H9 (cell line): Measurements from ENCODE around the gene FEV. TPM values are rescaled to one million over a fixed set of nuclear protein-coding genes. Genes with fewer than 3 reads are reported as not detected.

Experiments
- DNase-seq: peaks from one replicate; pipeline ENCODE4 v3.0.0-alpha.2; 2017
- H2AFZ ChIP-seq: one replicate; pipeline ENCODE4 v1.6.1; 2013; ENCODE audit warnings: mild to moderate bottlenecking, low read length, control low read depth, moderate library complexity
- H2AK5ac ChIP-seq: 2 replicates; pipeline ENCODE4 v1.6.1; 2013; ENCODE audit warnings: low read length, control low read depth, mixed read lengths; ENCODE audit not compliant: insufficient read length
- H2BK120ac ChIP-seq: one replicate; pipeline ENCODE4 v1.6.1; 2013; ENCODE audit warnings: low read depth, mild to moderate bottlenecking, low read length, control low read depth, inconsistent platforms; ENCODE audit not compliant: poor library complexity, severe bottlenecking
- H2BK12ac ChIP-seq: 2 replicates; pipeline ENCODE4 v1.6.1; 2013; ENCODE audit warnings: low read length, control low read depth, mixed read lengths, low read depth; ENCODE audit not compliant: insufficient read length
- H2BK15ac ChIP-seq: 2 replicates; pipeline ENCODE4 v1.6.1; 2013; ENCODE audit warnings: low read depth, low read length, control low read depth
- H2BK20ac ChIP-seq: one replicate; pipeline ENCODE4 v1.6.1; 2013; ENCODE audit warnings: low read depth, mild to moderate bottlenecking, low read length, control low read depth, inconsistent platforms; ENCODE audit not compliant: poor library complexity, severe bottlenecking
- H2BK5ac ChIP-seq: 2 replicates; pipeline ENCODE4 v1.6.1; 2013; ENCODE audit warnings: low read length, control low read depth, mixed read lengths; ENCODE audit not compliant: insufficient read length
- H3K14ac ChIP-seq: 2 replicates; pipeline ENCODE4 v1.6.1; 2013; ENCODE audit warnings: low read length, control low read depth; ENCODE audit not compliant: insufficient read depth
- H3K18ac ChIP-seq: 2 replicates; pipeline ENCODE4 v1.6.1; 2013; ENCODE audit warnings: low read depth, mild to moderate bottlenecking, mixed read lengths, low read length, control low read depth; ENCODE audit not compliant: insufficient read length
- H3K23ac ChIP-seq: 2 replicates; pipeline ENCODE4 v1.6.1; 2013; ENCODE audit warnings: low read length, control low read depth, mixed read lengths, low read depth; ENCODE audit not compliant: insufficient read length
- H3K23me2 ChIP-seq: 2 replicates; pipeline ENCODE4 v1.6.1; 2013; ENCODE audit warnings: low read depth, mild to moderate bottlenecking, mixed read lengths, low read length, control low read depth; ENCODE audit not compliant: insufficient read length, poor library complexity, severe bottlenecking
- H3K27ac ChIP-seq: 2 replicates; pipeline ENCODE4 v1.5.1; 2013; ENCODE audit warnings: low read length, control low read depth, mixed read lengths, low read depth; ENCODE audit not compliant: insufficient read length
- H3K27me3 ChIP-seq: 2 replicates; pipeline ENCODE4 v1.6.1; 2013; ENCODE audit warnings: low read length, control low read depth, inconsistent platforms; ENCODE audit not compliant: insufficient read depth
- H3K4ac ChIP-seq: 2 replicates; pipeline ENCODE4 v1.6.1; 2013; ENCODE audit warnings: low read depth, mild to moderate bottlenecking, control low read depth, inconsistent platforms, low read length, moderate library complexity
- H3K4me1 ChIP-seq: 2 replicates; pipeline ENCODE4 v1.6.1; 2013; ENCODE audit warnings: low read length, control low read depth, inconsistent platforms; ENCODE audit not compliant: insufficient read depth
- H3K4me2 ChIP-seq: 2 replicates; pipeline ENCODE4 v1.6.1; 2013; ENCODE audit warnings: low read length, control low read depth, mixed read lengths; ENCODE audit not compliant: insufficient read length, insufficient read depth
- H3K56ac ChIP-seq: 2 replicates; pipeline ENCODE4 v1.6.1; 2013; ENCODE audit warnings: low read depth, mild to moderate bottlenecking, mixed read lengths, low read length, control low read depth; ENCODE audit not compliant: insufficient read length
- H3K79me1 ChIP-seq: 2 replicates; pipeline ENCODE4 v1.6.1; 2013; ENCODE audit warnings: low read depth, mild to moderate bottlenecking, moderate library complexity, low read length, control low read depth, inconsistent platforms; ENCODE audit not compliant: insufficient read depth, poor library complexity, severe bottlenecking
- H3K79me2 ChIP-seq: 2 replicates; pipeline ENCODE4 v1.6.1; 2013; ENCODE audit warnings: low read length, control low read depth, inconsistent platforms; ENCODE audit not compliant: insufficient read depth
- H3K9ac ChIP-seq: 2 replicates; pipeline ENCODE4 v1.6.1; 2013; ENCODE audit warnings: low read length, control low read depth, mixed read lengths; ENCODE audit not compliant: insufficient read length; ENCODE audit errors: extremely low read depth
- H3K9me3 ChIP-seq: one replicate; pipeline ENCODE4 v1.6.1; 2013; ENCODE audit warnings: low read depth, low read length, inconsistent platforms; ENCODE audit not compliant: control insufficient read depth
- H3T11ph ChIP-seq: one replicate; pipeline ENCODE4 v1.6.1; 2013; ENCODE audit warnings: mild to moderate bottlenecking, low read length, control low read depth, inconsistent platforms
- H4K20me1 ChIP-seq: one replicate; pipeline ENCODE4 v1.6.1; 2013; ENCODE audit not compliant: control insufficient read depth, insufficient read length, insufficient read depth
- H4K5ac ChIP-seq: 2 replicates; pipeline ENCODE4 v1.6.1; 2013; ENCODE audit warnings: low read depth, mild to moderate bottlenecking, mixed read lengths, low read length, control low read depth; ENCODE audit not compliant: insufficient read length
- H4K8ac ChIP-seq: replicated peaks from 2 replicates; pipeline ENCODE4 v1.6.1; 2013; ENCODE audit warnings: low read length, control low read depth, mixed read lengths, low read depth; ENCODE audit not compliant: insufficient read length
- H4K91ac ChIP-seq: 2 replicates; pipeline ENCODE4 v1.6.1; 2013; ENCODE audit warnings: low read depth, mild to moderate bottlenecking, moderate library complexity, mixed read lengths, low read length, control low read depth; ENCODE audit not compliant: insufficient read length
- H3K27ac Mint-ChIP-seq, 3 experiments: 2 replicates in 2 of 3; 3 replicates in 1 of 3; pipeline ENCODE4 v1.8.0; 2020 to 2021; ENCODE audit warnings: mixed read lengths in 3 of 3, mild to moderate bottlenecking in 1 of 3, moderate library complexity in 1 of 3
- H3K27me3 Mint-ChIP-seq: 2 replicates; pipeline ENCODE4 v1.8.0; 2021; ENCODE audit warnings: low read depth, mild to moderate bottlenecking, moderate library complexity, mixed read lengths
- H3K36me3 Mint-ChIP-seq, 3 experiments: 2 replicates in 2 of 3; 3 replicates in 1 of 3; pipeline ENCODE4 v1.8.0; 2020 to 2021; ENCODE audit warnings: low read depth in 3 of 3, mixed read lengths in 3 of 3; ENCODE audit not compliant: insufficient read depth in 1 of 3
- H3K4me1 Mint-ChIP-seq, 2 experiments: 2 replicates each; pipeline ENCODE4 v1.8.0; 2020; ENCODE audit warnings: mixed read lengths in 2 of 2
- H3K4me3 Mint-ChIP-seq, 2 experiments: 2 replicates in 1 of 2; 3 replicates in 1 of 2; pipeline ENCODE4 v1.8.0; 2020 to 2021; ENCODE audit warnings: mild to moderate bottlenecking in 2 of 2, mixed read lengths in 2 of 2, moderate library complexity in 1 of 2
- H3K9me3 Mint-ChIP-seq, 2 experiments: 2 replicates in 1 of 2; 3 replicates in 1 of 2; pipeline ENCODE4 v1.8.0; 2020; ENCODE audit warnings: mild to moderate bottlenecking in 2 of 2, mixed read lengths in 2 of 2, moderate library complexity in 1 of 2
- WGBS: extraction: QIAGEN DNeasy Blood & Tissue Kit; methylation state at CpG from one replicate; pipeline ENCODE4 v1.1.7; 2013; ENCODE audit warnings: missing lambda C conversion rate, low lambda C conversion rate, mixed read lengths; ENCODE audit not compliant: insufficient read length; ENCODE audit errors: extremely low coverage; 5-methylcytosine and 5-hydroxymethylcytosine counted together
- total RNA-seq: library from RNA; stranded (reverse); gene quantifications from 2 replicates; pipeline ENCODE4 v1.2.1, GENCODE V29; 2021
- TF ChIP-seq, protein P1 (sequence below): fragments of 200-600 bp; sonication (generic); conservative IDR thresholded peaks from 3 replicates; pipeline ENCODE4 v1.8.0; 2021; ENCODE audit warnings: antibody characterized with exemption, mild to moderate bottlenecking

The FEV gene
- total RNA-seq, 1 experiment from 2014 or later = not detected

DNA sequence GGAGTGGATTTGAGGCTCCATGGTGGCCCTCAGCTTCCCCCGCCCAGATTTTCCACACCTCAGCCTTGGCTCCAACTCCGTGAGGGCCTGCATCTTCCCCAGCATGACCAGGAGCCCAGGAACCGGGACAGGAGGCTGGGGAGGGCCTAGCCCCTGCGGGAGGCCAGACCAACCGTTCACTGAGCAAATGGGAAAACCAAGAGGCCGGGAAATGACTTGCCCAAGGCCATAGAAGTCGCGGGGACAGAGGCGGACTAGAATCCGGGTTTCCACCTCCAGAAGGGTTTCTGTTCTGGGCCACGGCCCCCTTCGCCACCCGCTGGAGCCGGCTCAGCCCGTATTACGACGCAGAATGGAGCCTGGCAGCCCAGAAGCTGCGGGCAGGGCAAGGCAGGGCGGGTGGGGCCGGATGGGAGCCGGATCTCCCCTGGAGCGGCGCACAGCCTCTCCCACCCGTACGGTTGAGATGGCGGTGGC lies 16.2 kb upstream of the FEV start:
- no peak overlapping the region for H4K91ac ChIP-seq
- no peak overlapping the region for H2BK12ac ChIP-seq
- H3K23me2 ChIP-seq = peaks cover 10% of the 10 kb centered on the region
- DNase-seq = no peak
- no peak overlapping the region for H4K8ac ChIP-seq
- no peak overlapping the region for H2BK20ac ChIP-seq
- H3K36me3 Mint-ChIP-seq = no peaks in the 10 kb centered on the region; a peak in 1 of 7 replicates
- peaks cover 9% of the 10 kb centered on the region; the same call in 1 of the 2 replicates for H3K4me1 ChIP-seq
- no peak overlapping the region for H2AK5ac ChIP-seq
- H3K79me1 ChIP-seq = no peaks in the 10 kb centered on the region
- peaks cover 77% of the 10 kb centered on the region for H3K27me3 ChIP-seq
- H3K27ac ChIP-seq = no peak overlapping the region
- H3K14ac ChIP-seq = no peak overlapping the region; the same call in 1 of the 2 replicates
- peak overlapping the region; percentile 36 for H3K4me2 ChIP-seq
- no peak overlapping the region for H2BK15ac ChIP-seq
- H3K27ac Mint-ChIP-seq = no peak overlapping the region
- no peak overlapping the region for H3K18ac ChIP-seq
- no peaks in the 10 kb centered on the region for H3K9me3 ChIP-seq
- no peak overlapping the region for H3K9ac ChIP-seq
- H3K79me2 ChIP-seq = no peaks in the 10 kb centered on the region
- H3K23ac ChIP-seq = no peak overlapping the region
- no peak overlapping the region for H3K56ac ChIP-seq
- no peak overlapping the region for H4K5ac ChIP-seq
- H3T11ph ChIP-seq = no peak overlapping the region
- H4K20me1 ChIP-seq = no peaks in the 10 kb centered on the region
- TF ChIP-seq, protein P1, sequence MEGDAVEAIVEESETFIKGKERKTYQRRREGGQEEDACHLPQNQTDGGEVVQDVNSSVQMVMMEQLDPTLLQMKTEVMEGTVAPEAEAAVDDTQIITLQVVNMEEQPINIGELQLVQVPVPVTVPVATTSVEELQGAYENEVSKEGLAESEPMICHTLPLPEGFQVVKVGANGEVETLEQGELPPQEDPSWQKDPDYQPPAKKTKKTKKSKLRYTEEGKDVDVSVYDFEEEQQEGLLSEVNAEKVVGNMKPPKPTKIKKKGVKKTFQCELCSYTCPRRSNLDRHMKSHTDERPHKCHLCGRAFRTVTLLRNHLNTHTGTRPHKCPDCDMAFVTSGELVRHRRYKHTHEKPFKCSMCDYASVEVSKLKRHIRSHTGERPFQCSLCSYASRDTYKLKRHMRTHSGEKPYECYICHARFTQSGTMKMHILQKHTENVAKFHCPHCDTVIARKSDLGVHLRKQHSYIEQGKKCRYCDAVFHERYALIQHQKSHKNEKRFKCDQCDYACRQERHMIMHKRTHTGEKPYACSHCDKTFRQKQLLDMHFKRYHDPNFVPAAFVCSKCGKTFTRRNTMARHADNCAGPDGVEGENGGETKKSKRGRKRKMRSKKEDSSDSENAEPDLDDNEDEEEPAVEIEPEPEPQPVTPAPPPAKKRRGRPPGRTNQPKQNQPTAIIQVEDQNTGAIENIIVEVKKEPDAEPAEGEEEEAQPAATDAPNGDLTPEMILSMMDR = no peak
- peak overlapping the region in 1 of 2 experiments; percentile 50; a peak in 1 of 5 replicates for H3K4me3 Mint-ChIP-seq
- H3K27me3 Mint-ChIP-seq = peaks cover 99% of the 10 kb centered on the region
- H3K9me3 Mint-ChIP-seq = peaks cover 0 to 3% of the 10 kb centered on the region in 2 experiments; a peak in 1 of 5 replicates
- H2AFZ ChIP-seq = no peak overlapping the region
- H3K4ac ChIP-seq = no peak overlapping the region
- no peak overlapping the region for H2BK120ac ChIP-seq
- WGBS = no CpG with 5 or more reads among the region's 26 CpGs
- H3K4me1 Mint-ChIP-seq = peaks cover 31 to 41% of the 10 kb centered on the region in 2 experiments
- H2BK5ac ChIP-seq = no peak overlapping the region
